Thoracic aorta (tissue), 2 donors: Measurements from ENCODE around the gene BBOF1. TPM values are rescaled to one million over a fixed set of nuclear protein-coding genes. Genes with fewer than 3 reads are reported as not detected.
"Not testable (repeated sequence)": the region's sequence is repeated elsewhere in the genome, so short reads cannot be mapped to it uniquely, and the experiment has no call there.

Experiments
- ATAC-seq: fragments of 150-250 bp; one replicate; pipeline ENCODE4 v1.8.0; 2017; ENCODE audit warnings: low read depth; ENCODE audit not compliant: insufficient number of reproducible peaks, low FRiP score
- DNase-seq: peaks from one replicate; pipeline ENCODE4 v3.0.0-alpha.2; 2020; ENCODE audit warnings: low spot score
- H3K27ac ChIP-seq, 2 donors: fragments of 200-600 bp; sonication (generic); 1 replicate in 1 of 2; 2 replicates in 1 of 2; pipeline ENCODE4 v1.5.1; 2016; ENCODE audit warnings: mild to moderate bottlenecking in 2 of 2, moderate library complexity in 2 of 2
- H3K27me3 ChIP-seq: fragments of 200-600 bp; sonication (generic); replicated peaks from 2 replicates; pipeline ENCODE4 v1.6.0; 2016; ENCODE audit warnings: mild to moderate bottlenecking; ENCODE audit not compliant: insufficient read depth
- H3K36me3 ChIP-seq: fragments of 200-600 bp; sonication (generic); one replicate; pipeline ENCODE4 v1.5.1; 2016
- H3K4me1 ChIP-seq, 2 donors: fragments of 200-600 bp; sonication (generic); 1 replicate in 1 of 2; 2 replicates in 1 of 2; pipeline versions ENCODE4 v1.5.1 to v1.6.0; 2016; ENCODE audit warnings: low read depth in 2 of 2, mild to moderate bottlenecking in 1 of 2; ENCODE audit not compliant: control insufficient read depth in 1 of 2
- H3K4me3 ChIP-seq: fragments of 200-600 bp; sonication (generic); 2 replicates; pipeline ENCODE4 v1.5.1; 2016; ENCODE audit warnings: mild to moderate bottlenecking
- H3K9me3 ChIP-seq: fragments of 200-600 bp; sonication (generic); 2 replicates; pipeline ENCODE4 v1.5.1; 2016
- total RNA-seq, 2 donors: library from RNA; depleted of rRNA; stranded (reverse); fragments of >200 nt; gene quantifications; one replicate each; pipeline versions ENCODE4 v1.1.0 to v1.2.3, GENCODE V29; 2016
- TF ChIP-seq, protein P1 (sequence below): fragments of 200-600 bp; sonication (generic); IDR thresholded peaks from one replicate; pipeline ENCODE4 v1.5.1; 2019; ENCODE audit warnings: antibody characterized with exemption

The BBOF1 gene, protein sequence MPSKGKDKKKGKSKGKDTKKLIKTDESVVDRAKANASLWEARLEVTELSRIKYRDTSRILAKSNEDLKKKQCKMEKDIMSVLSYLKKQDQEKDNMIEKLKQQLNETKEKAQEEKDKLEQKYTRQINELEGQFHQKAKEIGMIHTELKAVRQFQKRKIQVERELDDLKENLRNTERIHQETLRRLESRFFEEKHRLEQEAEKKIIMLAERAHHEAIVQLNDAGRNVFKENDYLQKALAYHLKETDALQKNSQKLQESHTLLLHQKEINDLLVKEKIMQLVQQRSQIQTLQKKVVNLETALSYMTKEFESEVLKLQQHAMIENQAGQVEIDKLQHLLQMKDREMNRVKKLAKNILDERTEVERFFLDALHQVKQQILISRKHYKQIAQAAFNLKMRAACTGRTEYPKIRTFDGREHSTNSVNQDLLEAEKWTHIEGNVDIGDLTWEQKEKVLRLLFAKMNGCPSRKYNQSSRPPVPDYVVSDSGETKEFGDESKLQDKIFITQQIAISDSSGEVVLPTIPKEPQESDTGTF
- total RNA-seq, result 1 to 10 TPM; 4.7 to 5.6 TPM

DNA sequence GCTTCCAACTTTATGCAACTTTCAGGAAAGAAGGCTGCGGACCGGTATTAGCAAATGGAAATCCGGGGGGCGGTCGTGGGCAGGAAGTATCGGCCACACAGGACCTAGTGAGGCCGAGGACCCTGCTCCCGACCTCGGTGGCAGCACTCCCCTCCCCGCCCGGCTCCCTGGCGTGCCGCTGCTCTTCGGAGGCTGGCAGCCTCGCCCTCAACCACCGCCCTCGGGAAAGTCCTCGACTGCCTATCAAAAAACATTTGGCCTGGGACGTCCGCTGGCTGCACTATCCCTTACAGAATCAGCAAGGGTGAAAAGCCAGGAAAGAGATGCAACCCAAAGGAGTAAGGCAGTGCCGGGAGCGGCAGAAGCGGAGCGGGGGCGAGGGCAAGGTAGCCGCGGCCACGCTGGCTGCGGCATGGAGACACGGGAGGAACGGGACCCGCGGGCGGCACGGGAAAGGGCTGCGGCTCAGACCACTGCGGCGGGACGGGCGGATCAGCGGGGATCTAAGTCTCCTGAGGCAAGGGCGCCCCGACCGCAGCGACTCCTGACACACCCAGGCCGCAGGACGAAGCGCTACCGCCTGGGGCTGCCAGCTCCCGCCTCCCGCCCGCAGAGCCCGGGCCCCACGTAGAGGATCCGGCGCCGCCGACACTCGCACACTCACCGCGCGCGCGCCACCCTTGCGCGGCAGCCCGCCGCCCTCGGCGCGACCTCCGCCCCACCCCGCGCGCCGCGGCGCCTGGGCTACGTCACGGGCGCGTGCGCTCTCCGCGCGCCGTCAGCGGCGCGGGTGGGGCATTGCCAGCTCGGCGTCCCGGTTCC, at the start of gene BBOF1, which contains the start of gene ENTPD5:
TSS of gene BBOF1 (plus strand) at position 764 of the 822 bp plus-strand sequence. CDS start 130 bp downstream, outside the sequence.
TSS of gene ENTPD5 (minus strand) at position 703 of the 822 bp plus-strand sequence. CDS start 31,186 bp downstream, outside the sequence.
- ATAC-seq, result peak; percentile 94
- TF ChIP-seq, protein P1, sequence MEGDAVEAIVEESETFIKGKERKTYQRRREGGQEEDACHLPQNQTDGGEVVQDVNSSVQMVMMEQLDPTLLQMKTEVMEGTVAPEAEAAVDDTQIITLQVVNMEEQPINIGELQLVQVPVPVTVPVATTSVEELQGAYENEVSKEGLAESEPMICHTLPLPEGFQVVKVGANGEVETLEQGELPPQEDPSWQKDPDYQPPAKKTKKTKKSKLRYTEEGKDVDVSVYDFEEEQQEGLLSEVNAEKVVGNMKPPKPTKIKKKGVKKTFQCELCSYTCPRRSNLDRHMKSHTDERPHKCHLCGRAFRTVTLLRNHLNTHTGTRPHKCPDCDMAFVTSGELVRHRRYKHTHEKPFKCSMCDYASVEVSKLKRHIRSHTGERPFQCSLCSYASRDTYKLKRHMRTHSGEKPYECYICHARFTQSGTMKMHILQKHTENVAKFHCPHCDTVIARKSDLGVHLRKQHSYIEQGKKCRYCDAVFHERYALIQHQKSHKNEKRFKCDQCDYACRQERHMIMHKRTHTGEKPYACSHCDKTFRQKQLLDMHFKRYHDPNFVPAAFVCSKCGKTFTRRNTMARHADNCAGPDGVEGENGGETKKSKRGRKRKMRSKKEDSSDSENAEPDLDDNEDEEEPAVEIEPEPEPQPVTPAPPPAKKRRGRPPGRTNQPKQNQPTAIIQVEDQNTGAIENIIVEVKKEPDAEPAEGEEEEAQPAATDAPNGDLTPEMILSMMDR, result no peak

GRCh38 chr14:73973497-73973896, 45.7 kb upstream of the BBOF1 start:
- H3K4me1 ChIP-seq, result no peaks in the 10 kb centered on the region
- no peaks in the 10 kb centered on the region for H3K27me3 ChIP-seq
- no peak overlapping the region for H3K4me3 ChIP-seq
- TF ChIP-seq, protein P1, result no peak
- no peak overlapping the region for H3K27ac ChIP-seq
- H3K9me3 ChIP-seq, result no peaks in the 10 kb centered on the region
- no peak for DNase-seq
- peaks cover 9% of the 10 kb centered on the region for H3K36me3 ChIP-seq
- ATAC-seq, result no peak

More for the DNA sequence above, at the start of gene BBOF1, which contains the start of gene ENTPD5:
- peak; percentile 40 for DNase-seq
- Histone ChIP-seq H3K27me3 (no peaks in the 10 kb centered on the region), H3K36me3 (no peaks in the 10 kb centered on the region), H3K9me3 (no peaks in the 10 kb centered on the region), H3K27ac (peak within 1 kb of the TSS; percentile 93 to 98), H3K4me1 (peaks cover 8 to 16% of the 10 kb centered on the region in 2 donors), H3K4me3 (peak within 1 kb of the TSS; percentile 99)

GRCh38 chr14:73976125-73976524, 43.0 kb upstream of the BBOF1 start:
- Histone ChIP-seq H3K36me3 (peaks cover 3% of the 10 kb centered on the region), H3K9me3 (no peaks in the 10 kb centered on the region), H3K27ac (no peak overlapping the region), H3K4me3 (no peak overlapping the region), H3K4me1 (no peaks in the 10 kb centered on the region), H3K27me3 (no peaks in the 10 kb centered on the region)
- TF ChIP-seq, protein P1, result no peak
- DNase-seq (no peak), ATAC-seq (no peak)

DNA sequence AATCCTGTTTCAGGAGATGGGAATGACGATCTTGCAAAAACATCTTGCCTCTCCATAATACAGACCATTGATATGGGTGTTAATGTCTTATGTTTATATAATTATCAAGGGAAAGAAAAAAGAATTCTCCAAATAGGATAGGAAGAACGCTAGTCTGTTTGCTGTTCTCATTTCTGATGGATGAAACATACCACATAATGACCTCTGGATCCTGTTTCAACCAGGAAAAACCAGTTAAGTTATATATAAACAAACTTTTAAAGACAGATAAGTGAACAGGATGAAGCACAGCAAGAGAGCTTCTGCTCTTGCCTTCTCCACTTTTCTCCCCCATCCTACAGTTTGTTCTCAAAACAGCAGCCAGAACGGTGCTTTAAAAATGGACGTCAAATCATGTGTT, 41.3 kb upstream of the BBOF1 start:
- TF ChIP-seq, protein P1, result no peak
- ATAC-seq, result no peak

DNA sequence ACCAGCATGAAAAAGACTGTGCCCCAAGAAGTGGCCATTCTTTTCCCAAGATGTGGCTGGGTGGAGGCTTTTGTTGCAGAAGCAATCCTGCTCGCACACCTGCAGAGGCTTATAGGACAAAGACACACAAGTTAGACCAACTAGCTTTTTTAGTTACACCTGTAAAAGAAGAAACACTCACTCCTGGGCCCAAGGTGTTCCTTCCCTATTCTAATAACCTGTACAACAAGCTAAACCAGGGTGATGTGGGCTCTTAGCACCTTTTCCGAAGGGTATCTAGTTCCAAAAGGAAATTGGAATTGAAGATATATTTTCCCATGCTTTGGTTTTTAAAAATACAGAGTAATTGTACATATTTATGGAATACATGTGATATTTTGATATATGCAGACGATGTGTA, 31.1 kb upstream of the BBOF1 start:
- Histone ChIP-seq H3K27ac (no peak overlapping the region), H3K9me3 (no peaks in the 10 kb centered on the region), H3K4me3 (no peak overlapping the region), H3K27me3 (no peaks in the 10 kb centered on the region), H3K36me3 (peaks cover 3% of the 10 kb centered on the region), H3K4me1 (no peaks in the 10 kb centered on the region)
- DNase-seq (no peak), ATAC-seq (no peak)
- TF ChIP-seq, protein P1, result no peak

More for the DNA sequence above, 41.3 kb upstream of the BBOF1 start:
- H3K27ac ChIP-seq, result no peak overlapping the region
- H3K9me3 ChIP-seq, result no peaks in the 10 kb centered on the region
- H3K4me1 ChIP-seq, result no peaks in the 10 kb centered on the region
- no peaks in the 10 kb centered on the region for H3K27me3 ChIP-seq
- H3K4me3 ChIP-seq, result no peak overlapping the region
- DNase-seq, result no peak
- peaks cover 3% of the 10 kb centered on the region for H3K36me3 ChIP-seq

GRCh38 chr14:73988656-73989055, 30.5 kb upstream of the BBOF1 start:
- ATAC-seq, H3K4me1 ChIP-seq, H3K27me3 ChIP-seq, H3K9me3 ChIP-seq, H3K4me3 ChIP-seq, DNase-seq, H3K36me3 ChIP-seq, H3K27ac ChIP-seq: not testable (repeated sequence)
